HepG2 (cell line): Measurements from ENCODE around the gene APC2. TPM values are rescaled to one million over a fixed set of nuclear protein-coding genes. Genes with fewer than 3 reads are reported as not detected.

ENCODE experiments used
- DBP ChIP-seq: sonication (generic); formaldehyde crosslinking; IDR thresholded peaks from 2 replicates; pipeline ENCODE4 v1.4.0; 2020; ENCODE audit warnings: missing genetic modification reagents; ENCODE audit errors: not compliant biosample characterization
- HNRNPUL1 ChIP-seq: fragments of 200-400 bp; formaldehyde crosslinking; IDR thresholded peaks from 2 replicates; pipeline ENCODE4 v1.6.1; 2017; ENCODE audit warnings: low read depth, mild to moderate bottlenecking, low read length, moderate library complexity
- HOXA7 ChIP-seq: sonication (generic); formaldehyde crosslinking; IDR thresholded peaks from 2 replicates; pipeline ENCODE4 v1.8.1; 2022; ENCODE audit warnings: mild to moderate bottlenecking, missing genetic modification reagents, moderate library complexity
- MED8 ChIP-seq: sonication (generic); formaldehyde crosslinking; IDR thresholded peaks from 2 replicates; pipeline ENCODE4 v1.8.1; 2023; ENCODE audit warnings: mild to moderate bottlenecking, missing genetic modification reagents; ENCODE audit not compliant: insufficient replicate concordance
- NCOA5 ChIP-seq: sonication (generic); formaldehyde crosslinking; IDR thresholded peaks from 2 replicates; pipeline ENCODE4 v1.4.0; 2020; ENCODE audit warnings: missing genetic modification reagents
- RFXANK ChIP-seq: IDR thresholded peaks from 2 replicates; pipeline ENCODE4 v1.6.1; 2016
- SOX5 ChIP-seq: IDR thresholded peaks from 2 replicates; pipeline ENCODE4 v1.6.1; 2016; ENCODE audit warnings: borderline replicate concordance
- TBX3 ChIP-seq: fragments of 450-650 bp; IDR thresholded peaks from 2 replicates; pipeline ENCODE4 v1.6.1; 2017; ENCODE audit warnings: antibody characterized with exemption, mild to moderate bottlenecking, inconsistent platforms, borderline replicate concordance
- ZBTB39 ChIP-seq: sonication (generic); formaldehyde crosslinking; IDR thresholded peaks from 2 replicates; pipeline ENCODE4 v1.5.0; 2020; ENCODE audit warnings: missing genetic modification reagents
- ZNF17 ChIP-seq: sonication (generic); formaldehyde crosslinking; IDR thresholded peaks from 2 replicates; pipeline ENCODE4 v1.5.0; 2020; ENCODE audit warnings: mild to moderate bottlenecking, missing genetic modification reagents
- ZNF547 ChIP-seq: sonication (generic); formaldehyde crosslinking; IDR thresholded peaks from 2 replicates; pipeline ENCODE4 v1.5.1; 2020; ENCODE audit warnings: mild to moderate bottlenecking, missing genetic modification reagents
- ZNF567 ChIP-seq: sonication (generic); formaldehyde crosslinking; IDR thresholded peaks from 2 replicates; pipeline ENCODE4 v1.8.1; 2023; ENCODE audit warnings: mild to moderate bottlenecking, missing genetic modification reagents, borderline replicate concordance
- polyA plus RNA-seq, 8 experiments: library from polyadenylated mRNA; depleted of rRNA in 3 of 8; stranded (reverse) in 7 of 8; unstranded in 1 of 8; fragments of >200 nt; fragmentation: Illumina TruSeq in 4 of 8; extraction: Trizol in 4 of 8; gene quantifications; 2 replicates each; pipeline versions ENCODE4 v1.2.1 to v1.2.3, GENCODE V29; 2011 to 2016; ENCODE audit warnings: low read depth in 4 of 8, missing spikeins in 1 of 8, mixed read lengths in 1 of 8; ENCODE audit not compliant: insufficient read depth in 1 of 8
- total RNA-seq, 5 experiments: library from RNA; depleted of rRNA; stranded (reverse); fragments of >200 nt; fragmentation: Illumina TruSeq; extraction: Trizol; gene quantifications; 2 replicates each; pipeline ENCODE4 v1.2.3, GENCODE V29; 2016; ENCODE audit warnings: low read depth in 1 of 5
- TF ChIP-seq, protein P1 (sequence below): sonication (generic); formaldehyde crosslinking; IDR thresholded peaks from 2 replicates; pipeline ENCODE4 v1.4.0; 2020; ENCODE audit warnings: missing genetic modification reagents
- TF ChIP-seq, protein P2 (sequence below): sonication (generic); formaldehyde crosslinking; IDR thresholded peaks from 2 replicates; pipeline ENCODE4 v1.4.0; 2020; ENCODE audit warnings: missing genetic modification reagents, borderline replicate concordance
- TF ChIP-seq, protein P3 (sequence below): sonication (generic); formaldehyde crosslinking; IDR thresholded peaks from 2 replicates; pipeline ENCODE4 v1.5.0; 2020; ENCODE audit warnings: missing genetic modification reagents, mild to moderate bottlenecking, borderline replicate concordance

APC2 gene
- total and polyA plus RNA-seq, 2 of the 13 experiments (the other 11 are each of a cell fraction or from before 2014, with no cell fraction given): 0.08 to 0.22 TPM

DNA sequence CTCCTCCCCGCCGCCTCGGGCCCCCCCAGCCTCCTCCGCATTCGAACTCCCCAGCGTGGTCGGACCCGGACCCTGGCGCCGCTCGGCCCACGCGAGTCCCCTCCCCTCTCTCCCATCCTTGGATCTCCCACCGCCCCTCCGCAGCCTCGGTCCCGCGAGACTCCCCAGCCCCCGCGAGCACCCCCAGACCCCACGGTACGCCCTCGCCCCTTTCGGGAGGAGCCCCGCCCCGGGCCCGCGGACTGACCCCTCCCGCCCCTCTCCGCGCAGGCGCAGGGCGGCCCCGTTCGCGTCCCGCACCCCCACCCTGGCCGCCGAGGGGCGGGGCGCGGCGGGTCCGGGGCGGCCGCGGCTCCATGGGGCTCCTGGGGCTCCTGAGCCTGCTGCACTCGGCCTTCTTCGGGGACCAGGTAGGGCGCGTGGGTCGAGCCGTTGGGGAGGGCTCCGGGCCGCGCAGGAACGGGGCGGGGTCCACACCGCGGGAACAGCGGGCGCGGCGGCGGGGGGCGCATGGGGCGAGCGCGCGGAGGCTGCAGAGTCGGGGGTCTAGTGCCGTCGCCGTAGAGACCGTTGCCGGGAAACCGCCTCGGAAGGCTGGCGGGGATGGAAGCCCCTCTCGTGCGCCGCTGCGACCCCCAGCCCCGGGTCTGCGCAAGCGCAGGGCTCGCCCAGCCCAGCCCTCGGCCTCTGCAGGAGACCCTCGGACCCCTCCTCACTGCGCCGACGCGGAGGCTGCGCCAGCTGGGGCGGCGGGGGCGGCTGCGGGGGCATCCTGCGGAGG, 3.8 kb upstream of the APC2 start (continued):
- TF ChIP-seq ZNF547 (CRISPR knock-in tag): 0 out of 2 replicates have a peak, but pooled peaks have one; percentile 6
- TF ChIP-seq SOX5 (CRISPR knock-in tag): no peak
- TF ChIP-seq HNRNPUL1: no peak
- no peak for TF ChIP-seq RFXANK
- TF ChIP-seq, protein P1, sequence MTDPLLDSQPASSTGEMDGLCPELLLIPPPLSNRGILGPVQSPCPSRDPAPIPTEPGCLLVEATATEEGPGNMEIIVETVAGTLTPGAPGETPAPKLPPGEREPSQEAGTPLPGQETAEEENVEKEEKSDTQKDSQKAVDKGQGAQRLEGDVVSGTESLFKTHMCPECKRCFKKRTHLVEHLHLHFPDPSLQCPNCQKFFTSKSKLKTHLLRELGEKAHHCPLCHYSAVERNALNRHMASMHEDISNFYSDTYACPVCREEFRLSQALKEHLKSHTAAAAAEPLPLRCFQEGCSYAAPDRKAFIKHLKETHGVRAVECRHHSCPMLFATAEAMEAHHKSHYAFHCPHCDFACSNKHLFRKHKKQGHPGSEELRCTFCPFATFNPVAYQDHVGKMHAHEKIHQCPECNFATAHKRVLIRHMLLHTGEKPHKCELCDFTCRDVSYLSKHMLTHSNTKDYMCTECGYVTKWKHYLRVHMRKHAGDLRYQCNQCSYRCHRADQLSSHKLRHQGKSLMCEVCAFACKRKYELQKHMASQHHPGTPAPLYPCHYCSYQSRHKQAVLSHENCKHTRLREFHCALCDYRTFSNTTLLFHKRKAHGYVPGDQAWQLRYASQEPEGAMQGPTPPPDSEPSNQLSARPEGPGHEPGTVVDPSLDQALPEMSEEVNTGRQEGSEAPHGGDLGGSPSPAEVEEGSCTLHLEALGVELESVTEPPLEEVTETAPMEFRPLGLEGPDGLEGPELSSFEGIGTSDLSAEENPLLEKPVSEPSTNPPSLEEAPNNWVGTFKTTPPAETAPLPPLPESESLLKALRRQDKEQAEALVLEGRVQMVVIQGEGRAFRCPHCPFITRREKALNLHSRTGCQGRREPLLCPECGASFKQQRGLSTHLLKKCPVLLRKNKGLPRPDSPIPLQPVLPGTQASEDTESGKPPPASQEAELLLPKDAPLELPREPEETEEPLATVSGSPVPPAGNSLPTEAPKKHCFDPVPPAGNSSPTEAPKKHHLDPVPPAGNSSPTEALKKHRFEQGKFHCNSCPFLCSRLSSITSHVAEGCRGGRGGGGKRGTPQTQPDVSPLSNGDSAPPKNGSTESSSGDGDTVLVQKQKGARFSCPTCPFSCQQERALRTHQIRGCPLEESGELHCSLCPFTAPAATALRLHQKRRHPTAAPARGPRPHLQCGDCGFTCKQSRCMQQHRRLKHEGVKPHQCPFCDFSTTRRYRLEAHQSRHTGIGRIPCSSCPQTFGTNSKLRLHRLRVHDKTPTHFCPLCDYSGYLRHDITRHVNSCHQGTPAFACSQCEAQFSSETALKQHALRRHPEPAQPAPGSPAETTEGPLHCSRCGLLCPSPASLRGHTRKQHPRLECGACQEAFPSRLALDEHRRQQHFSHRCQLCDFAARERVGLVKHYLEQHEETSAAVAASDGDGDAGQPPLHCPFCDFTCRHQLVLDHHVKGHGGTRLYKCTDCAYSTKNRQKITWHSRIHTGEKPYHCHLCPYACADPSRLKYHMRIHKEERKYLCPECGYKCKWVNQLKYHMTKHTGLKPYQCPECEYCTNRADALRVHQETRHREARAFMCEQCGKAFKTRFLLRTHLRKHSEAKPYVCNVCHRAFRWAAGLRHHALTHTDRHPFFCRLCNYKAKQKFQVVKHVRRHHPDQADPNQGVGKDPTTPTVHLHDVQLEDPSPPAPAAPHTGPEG (CRISPR knock-in tag): no peak
- no peak for TF ChIP-seq MED8 (CRISPR knock-in tag)
- TF ChIP-seq, protein P2, sequence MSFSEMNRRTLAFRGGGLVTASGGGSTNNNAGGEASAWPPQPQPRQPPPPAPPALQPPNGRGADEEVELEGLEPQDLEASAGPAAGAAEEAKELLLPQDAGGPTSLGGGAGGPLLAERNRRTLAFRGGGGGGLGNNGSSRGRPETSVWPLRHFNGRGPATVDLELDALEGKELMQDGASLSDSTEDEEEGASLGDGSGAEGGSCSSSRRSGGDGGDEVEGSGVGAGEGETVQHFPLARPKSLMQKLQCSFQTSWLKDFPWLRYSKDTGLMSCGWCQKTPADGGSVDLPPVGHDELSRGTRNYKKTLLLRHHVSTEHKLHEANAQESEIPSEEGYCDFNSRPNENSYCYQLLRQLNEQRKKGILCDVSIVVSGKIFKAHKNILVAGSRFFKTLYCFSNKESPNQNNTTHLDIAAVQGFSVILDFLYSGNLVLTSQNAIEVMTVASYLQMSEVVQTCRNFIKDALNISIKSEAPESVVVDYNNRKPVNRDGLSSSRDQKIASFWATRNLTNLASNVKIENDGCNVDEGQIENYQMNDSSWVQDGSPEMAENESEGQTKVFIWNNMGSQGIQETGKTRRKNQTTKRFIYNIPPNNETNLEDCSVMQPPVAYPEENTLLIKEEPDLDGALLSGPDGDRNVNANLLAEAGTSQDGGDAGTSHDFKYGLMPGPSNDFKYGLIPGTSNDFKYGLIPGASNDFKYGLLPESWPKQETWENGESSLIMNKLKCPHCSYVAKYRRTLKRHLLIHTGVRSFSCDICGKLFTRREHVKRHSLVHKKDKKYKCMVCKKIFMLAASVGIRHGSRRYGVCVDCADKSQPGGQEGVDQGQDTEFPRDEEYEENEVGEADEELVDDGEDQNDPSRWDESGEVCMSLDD (CRISPR knock-in tag): no peak
- TF ChIP-seq HOXA7: no peak
- no peak for TF ChIP-seq NCOA5 (CRISPR knock-in tag)
- TF ChIP-seq ZBTB39: no peak
- TF ChIP-seq DBP (CRISPR knock-in tag): no peak
- no peak for TF ChIP-seq ZNF567 (CRISPR knock-in tag)
- no peak for TF ChIP-seq TBX3
- TF ChIP-seq ZNF17: no peak
- TF ChIP-seq, protein P3, sequence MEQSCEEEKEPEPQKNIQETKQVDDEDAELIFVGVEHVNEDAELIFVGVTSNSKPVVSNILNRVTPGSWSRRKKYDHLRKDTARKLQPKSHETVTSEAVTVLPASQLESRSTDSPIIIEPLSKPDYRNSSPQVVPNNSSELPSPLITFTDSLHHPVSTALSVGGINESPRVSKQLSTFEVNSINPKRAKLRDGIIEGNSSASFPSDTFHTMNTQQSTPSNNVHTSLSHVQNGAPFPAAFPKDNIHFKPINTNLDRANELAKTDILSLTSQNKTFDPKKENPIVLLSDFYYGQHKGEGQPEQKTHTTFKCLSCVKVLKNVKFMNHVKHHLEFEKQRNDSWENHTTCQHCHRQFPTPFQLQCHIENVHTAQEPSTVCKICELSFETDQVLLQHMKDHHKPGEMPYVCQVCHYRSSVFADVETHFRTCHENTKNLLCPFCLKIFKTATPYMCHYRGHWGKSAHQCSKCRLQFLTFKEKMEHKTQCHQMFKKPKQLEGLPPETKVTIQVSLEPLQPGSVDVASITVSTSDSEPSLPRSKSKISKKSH (CRISPR knock-in tag): no peak
